ENCODE data around the gene ADAP2.

ADAP2 gene

GRCh38 chr17:30933966-30934365, 12.2 kb downstream of the ADAP2 start:
- H3K4me3 ChIP-seq (replicated peaks; ENCODE audit: low read depth, low read length), result no peak overlapping the region
- no peaks in the 10 kb centered on the region for H3K27me3 ChIP-seq (replicated peaks; ENCODE audit: control insufficient read depth, insufficient read depth, low read length)
- no peak for DNase-seq (ENCODE audit: extremely low read depth, insufficient read length)
- H3K36me3 ChIP-seq (ENCODE audit: control insufficient read depth, insufficient read depth, low read length), result no peaks in the 10 kb centered on the region
- no peak for TF ChIP-seq CTCF (IDR thresholded peaks at IDR 0.05; ENCODE audit: insufficient read depth, low read length, poor library complexity, severe bottlenecking)

GRCh38 chr17:30939051-30939689, 17.4 kb downstream of the ADAP2 start:
- H3K4me3 ChIP-seq (replicated peaks; ENCODE audit: low read depth, low read length), result no peak overlapping the region
- H3K27me3 ChIP-seq (replicated peaks; ENCODE audit: control insufficient read depth, insufficient read depth, low read length), result no peaks in the 10 kb centered on the region
- H3K36me3 ChIP-seq (ENCODE audit: control insufficient read depth, insufficient read depth, low read length), result no peaks in the 10 kb centered on the region
- DNase-seq (ENCODE audit: extremely low read depth, insufficient read length), result peak; percentile 52
- TF ChIP-seq CTCF (IDR thresholded peaks at IDR 0.05; ENCODE audit: insufficient read depth, low read length, poor library complexity, severe bottlenecking), result no peak

GRCh38 chr17:30942308-30943079, 20.7 kb downstream of the ADAP2 start:
- H3K4me3 ChIP-seq (replicated peaks; ENCODE audit: low read depth, low read length), result no peak overlapping the region
- no peaks in the 10 kb centered on the region for H3K36me3 ChIP-seq (ENCODE audit: control insufficient read depth, insufficient read depth, low read length)
- no peak for TF ChIP-seq CTCF (IDR thresholded peaks at IDR 0.05; ENCODE audit: insufficient read depth, low read length, poor library complexity, severe bottlenecking)
- DNase-seq (ENCODE audit: extremely low read depth, insufficient read length), result no peak
- no peaks in the 10 kb centered on the region for H3K27me3 ChIP-seq (replicated peaks; ENCODE audit: control insufficient read depth, insufficient read depth, low read length)

GRCh38 chr17:30947796-30948195, 26.1 kb downstream of the ADAP2 start:
- no peak overlapping the region for H3K4me3 ChIP-seq (replicated peaks; ENCODE audit: low read depth, low read length)
- TF ChIP-seq CTCF (IDR thresholded peaks at IDR 0.05; ENCODE audit: insufficient read depth, low read length, poor library complexity, severe bottlenecking), result no peak
- no peaks in the 10 kb centered on the region for H3K27me3 ChIP-seq (replicated peaks; ENCODE audit: control insufficient read depth, insufficient read depth, low read length)
- no peak for DNase-seq (ENCODE audit: extremely low read depth, insufficient read length)
- H3K36me3 ChIP-seq (ENCODE audit: control insufficient read depth, insufficient read depth, low read length), result no peaks in the 10 kb centered on the region

GRCh38 chr17:30950189-30950588, 28.4 kb downstream of the ADAP2 start:
- Histone ChIP-seq H3K36me3 (ENCODE audit: control insufficient read depth, insufficient read depth, low read length) (no peaks in the 10 kb centered on the region), H3K27me3 (replicated peaks; ENCODE audit: control insufficient read depth, insufficient read depth, low read length) (no peaks in the 10 kb centered on the region), H3K4me3 (replicated peaks; ENCODE audit: low read depth, low read length) (no peak overlapping the region)
- no peak for TF ChIP-seq CTCF (IDR thresholded peaks at IDR 0.05; ENCODE audit: insufficient read depth, low read length, poor library complexity, severe bottlenecking)
- DNase-seq (ENCODE audit: extremely low read depth, insufficient read length), result no peak
